ENCODE data around the gene CDK14.

DNA sequence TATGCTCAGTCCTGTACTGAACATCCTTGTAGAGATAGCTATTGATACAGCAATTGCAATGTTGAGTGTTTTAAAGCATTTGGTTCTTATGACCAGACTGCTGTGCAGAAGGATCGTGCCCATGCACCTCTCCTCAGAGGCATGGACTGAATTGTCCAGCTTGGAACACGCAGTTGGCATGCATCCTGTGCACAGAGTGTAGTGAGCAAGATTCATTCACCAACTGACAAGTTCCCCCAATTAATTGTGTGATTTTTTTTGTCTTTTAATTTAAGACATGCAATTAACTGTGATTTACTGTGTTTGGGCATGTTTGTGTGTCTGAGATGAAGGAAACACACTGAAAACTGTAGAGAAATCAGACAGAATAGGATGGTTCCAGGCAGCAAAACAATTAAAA, 323.7 kb downstream of the CDK14 start:
- TF ChIP-seq POLR2A (IDR thresholded peaks at IDR 0.05; ENCODE audit: low read depth, low read length), result no peak
- no peak for TF ChIP-seq POLR2AphosphoS5 (IDR thresholded peaks at IDR 0.05; ENCODE audit: low read depth, low read length)
